B cell (primary cell): ENCODE data around the gene RIMS3. TPM values are rescaled to one million over a fixed set of nuclear protein-coding genes. Genes with fewer than 3 reads are reported as not detected.

Source experiments
- ATAC-seq: fragments of 200-7000 bp; cut with Tn5 transposase; one replicate; pipeline ENCODE4 v1.10.0; 2021; ENCODE audit warnings: low read depth, mild to moderate bottlenecking, moderate number of reproducible peaks, moderate library complexity
- CTCF ChIA-PET: fragments of 350-600 bp; sonication (Branson Sonifier 250); formaldehyde crosslinking; loops from one replicate; lab custom pipeline; 2021; ENCODE audit warnings: antibody characterized with exemption, inconsistent platforms; lab: Charles Lee
- POLR2A ChIA-PET: fragments of 350-600 bp; sonication (Branson Sonifier 250); formaldehyde crosslinking; loops from one replicate; lab custom pipeline; 2021; ENCODE audit warnings: antibody characterized with exemption; lab: Charles Lee
- DNase-seq: peaks from one replicate; pipeline ENCODE4 v3.0.0; 2013
- H2AFZ ChIP-seq: 2 replicates; pipeline ENCODE4 v1.6.1; 2012; ENCODE audit warnings: mild to moderate bottlenecking, low read depth, low read length; ENCODE audit not compliant: insufficient read depth, poor library complexity, severe bottlenecking
- H3K27ac ChIP-seq, 2 donors: 1 replicate in 1 of 2; 2 replicates in 1 of 2; pipeline ENCODE4 v1.5.1; 2012 to 2013; ENCODE audit warnings: low read length in 2 of 2, mild to moderate bottlenecking in 2 of 2, moderate library complexity in 1 of 2
- H3K27me3 ChIP-seq, 4 experiments: fragments of 200-600 bp in 1 of 4; sonication (generic) in 1 of 4; replicated peaks in 1 of 4; 1 replicate in 2 of 4; 2 replicates in 2 of 4; pipeline versions ENCODE4 v1.6.1 to v1.7.0; 2013 to 2016; ENCODE audit warnings: low read length in 3 of 4, mild to moderate bottlenecking in 2 of 4, mixed read lengths in 1 of 4, moderate library complexity in 1 of 4; ENCODE audit not compliant: insufficient read depth in 4 of 4, control insufficient read depth in 3 of 4; ENCODE audit errors: control extremely low read depth in 1 of 4
- H3K36me3 ChIP-seq, 2 experiments: replicated peaks in 1 of 2; 1 replicate in 1 of 2; 2 replicates in 1 of 2; pipeline versions ENCODE4 v1.6.1 to v1.7.1; 2013; ENCODE audit warnings: low read length in 1 of 2; ENCODE audit not compliant: insufficient read depth in 2 of 2, control insufficient read depth in 1 of 2; ENCODE audit errors: control extremely low read depth in 1 of 2, extremely low read depth in 1 of 2
- H3K4me1 ChIP-seq, 2 donors: fragments of 200-600 bp in 1 of 2; sonication (generic) in 1 of 2; 1 replicate in 1 of 2; 2 replicates in 1 of 2; pipeline versions ENCODE4 v1.5.1 to v1.6.1; 2013 to 2017; ENCODE audit warnings: low read length in 2 of 2; ENCODE audit not compliant: control insufficient read depth in 2 of 2, insufficient read depth in 2 of 2
- H3K4me2 ChIP-seq: replicated peaks from 2 replicates; pipeline ENCODE3; 2012; ENCODE audit warnings: mild to moderate bottlenecking, low read depth, low read length; ENCODE audit not compliant: poor library complexity, severe bottlenecking
- H3K4me3 ChIP-seq, 5 experiments: fragments of 200-600 bp in 1 of 5; sonication (generic) in 1 of 5; 1 replicate in 3 of 5; 2 replicates in 2 of 5; pipeline versions ENCODE4 v1.5.1 to v1.7.0; 2011 to 2016; ENCODE audit warnings: low read length in 4 of 5, mild to moderate bottlenecking in 4 of 5, low read depth in 2 of 5, control low read depth in 1 of 5, moderate library complexity in 1 of 5; ENCODE audit not compliant: insufficient read depth in 1 of 5; ENCODE audit errors: control extremely low read depth in 1 of 5, extremely low read depth in 1 of 5
- H3K79me2 ChIP-seq: fragments of 200-600 bp; sonication (generic); one replicate; pipeline ENCODE4 v1.6.0; 2016; ENCODE audit warnings: low read length; ENCODE audit not compliant: control insufficient read depth, insufficient read depth
- H3K9ac ChIP-seq: fragments of 200-600 bp; sonication (generic); 2 replicates; pipeline ENCODE4 v1.6.1; 2017; ENCODE audit warnings: mild to moderate bottlenecking, low read length, moderate library complexity
- H3K9me3 ChIP-seq, 3 donors: one replicate each; pipeline versions ENCODE4 v1.6.1 to v1.7.1; 2013; ENCODE audit warnings: low read length in 2 of 3; ENCODE audit not compliant: control insufficient read depth in 2 of 3, insufficient read depth in 1 of 3; ENCODE audit errors: control extremely low read depth in 1 of 3
- H4K20me1 ChIP-seq: 2 replicates; pipeline ENCODE4 v1.6.0; 2012; ENCODE audit warnings: mild to moderate bottlenecking, low read length; ENCODE audit not compliant: insufficient read depth, control insufficient read depth, poor library complexity, severe bottlenecking
- H3K27ac Mint-ChIP-seq: one replicate; pipeline ENCODE4 v1.8.0; 2021; ENCODE audit warnings: mixed read lengths
- H3K27me3 Mint-ChIP-seq: one replicate; pipeline ENCODE4 v1.8.0; 2021; ENCODE audit warnings: mixed read lengths
- H3K4me1 Mint-ChIP-seq: one replicate; pipeline ENCODE4 v1.8.0; 2021; ENCODE audit warnings: mixed read lengths
- H3K4me3 Mint-ChIP-seq: one replicate; pipeline ENCODE4 v1.8.0; 2021; ENCODE audit warnings: mixed read lengths
- H3K9me3 Mint-ChIP-seq: one replicate; pipeline ENCODE4 v1.8.0; 2022; ENCODE audit warnings: mixed read lengths; ENCODE audit not compliant: insufficient read depth
- CTCF ChIP-seq: fragments of 200-600 bp; IDR thresholded peaks from one replicate; pipeline ENCODE4 v1.8.0; 2022; ENCODE audit warnings: antibody characterized with exemption, mild to moderate bottlenecking
- EZH2 ChIP-seq: IDR thresholded peaks from 2 replicates; pipeline ENCODE4 v1.6.1; 2012; ENCODE audit warnings: borderline replicate concordance, low read depth, mild to moderate bottlenecking, moderate library complexity, low read length; ENCODE audit not compliant: insufficient read depth, poor library complexity, severe bottlenecking
- WGBS: methylation state at CpG from one replicate; pipeline ENCODE4 v1.1.5; 2013; ENCODE audit warnings: missing lambda C conversion rate; ENCODE audit not compliant: insufficient coverage; 5-methylcytosine and 5-hydroxymethylcytosine counted together
- intact Hi-C: fragments of 100-400 bp; cut with micrococcal nuclease; formaldehyde crosslinking; loops from one replicate; pipeline ENCODE4 v1.10.0; 2022
- polyA plus RNA-seq: library from polyadenylated mRNA; depleted of rRNA; stranded (reverse); fragments of >200 nt; gene quantifications from 2 replicates; pipeline ENCODE4 v1.2.3, GENCODE V29; 2012
- total RNA-seq, 2 donors: library from RNA; stranded (reverse); fragments of 120-200 nt in 1 of 2; gene quantifications; 1 replicate in 1 of 2; 2 replicates in 1 of 2; pipeline versions ENCODE4 v1.2.3 to v1.2.4, GENCODE V29; 2013 to 2022

Gene RIMS3
- total and polyA plus RNA-seq, 2 donors (not counting 1 experiment from before 2014, with no cell fraction given) = 1.1 to 5.4 TPM

GRCh38 chr1:40622936-40623629 is 42.4 kb downstream of the RIMS3 start:
- ATAC-seq (no peak), DNase-seq (no peak)
- Histone ChIP-seq H3K4me1 (peaks cover 6 to 11% of the 10 kb centered on the region in 2 donors), H3K27me3 (peaks cover 0 to 17% (median 0%) of the 10 kb centered on the region in 4 experiments), H3K9ac (no peak overlapping the region), H3K4me3 (no peak overlapping the region), H3K9me3 (no peaks in the 10 kb centered on the region), H4K20me1 (no peaks in the 10 kb centered on the region), H2AFZ (no peak overlapping the region), H3K27ac (no peak overlapping the region), H3K36me3 (no peaks in the 10 kb centered on the region), H3K79me2 (no peaks in the 10 kb centered on the region), H3K4me2 (no peak overlapping the region)
- no peaks in the 10 kb centered on the region for H3K9me3 Mint-ChIP-seq
- TF ChIP-seq CTCF (no peak), EZH2 (no peak)
- WGBS = 93% methylated on average over 2 of the region's 4 CpGs
- intact Hi-C loops = no loop called here
- POLR2A ChIA-PET = no interaction called here
- peaks cover 2% of the 10 kb centered on the region for H3K27me3 Mint-ChIP-seq
- peaks cover 10% of the 10 kb centered on the region for H3K4me1 Mint-ChIP-seq
- no peak overlapping the region for H3K4me3 Mint-ChIP-seq
- H3K27ac Mint-ChIP-seq = no peak overlapping the region
- CTCF ChIA-PET = no interaction called here

DNA sequence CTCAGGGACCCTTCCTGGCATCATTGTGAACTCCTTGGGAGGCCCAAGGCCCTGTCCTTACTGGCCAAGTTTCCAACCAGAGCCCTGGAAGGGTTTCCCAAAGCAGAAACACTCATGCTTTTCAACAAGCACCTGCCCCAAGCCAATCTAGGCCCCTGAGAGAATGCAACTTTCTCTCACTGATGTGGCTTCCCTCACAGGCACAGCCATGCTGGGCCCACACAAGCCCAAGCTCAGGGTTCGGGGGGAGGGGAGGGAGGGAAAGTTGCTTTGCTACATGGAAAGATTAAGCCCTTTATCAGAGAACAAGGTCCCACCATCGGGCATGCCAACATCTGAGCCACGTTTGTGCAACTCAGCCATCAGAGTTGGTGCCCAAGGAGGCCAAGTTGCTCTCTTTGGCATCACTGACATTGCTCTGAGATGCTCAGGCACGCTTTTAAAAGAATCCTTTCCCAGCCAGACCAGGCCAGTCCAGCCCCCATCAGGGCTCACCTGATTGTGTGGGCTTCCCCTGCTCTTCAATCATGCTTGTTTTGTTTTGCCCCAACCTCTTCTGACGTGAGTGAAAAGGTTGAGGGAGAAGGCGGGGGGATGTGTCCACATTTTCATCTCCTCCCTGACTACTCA is 43.5 kb downstream of the RIMS3 start:
- no peak overlapping the region for H3K27ac ChIP-seq
- no peaks in the 10 kb centered on the region for H4K20me1 ChIP-seq
- Mint-ChIP-seq H3K27me3 (peaks cover 2% of the 10 kb centered on the region), H3K4me1 (peaks cover 10% of the 10 kb centered on the region), H3K4me3 (no peak overlapping the region), H3K9me3 (no peaks in the 10 kb centered on the region), H3K27ac (no peak overlapping the region)
- intact Hi-C loops = no loop called here
- POLR2A ChIA-PET = no interaction called here
- peaks cover 0 to 17% (median 0%) of the 10 kb centered on the region in 4 experiments for H3K27me3 ChIP-seq
- H3K4me2 ChIP-seq = no peak overlapping the region
- no peaks in the 10 kb centered on the region for H3K36me3 ChIP-seq
- H2AFZ ChIP-seq = no peak overlapping the region
- no peaks in the 10 kb centered on the region for H3K9me3 ChIP-seq
- H3K9ac ChIP-seq = no peak overlapping the region
- WGBS = 86% methylated on average over 4 of the region's 6 CpGs
- H3K79me2 ChIP-seq = no peaks in the 10 kb centered on the region
- ATAC-seq (no peak), DNase-seq (no peak)
- H3K4me3 ChIP-seq = no peak overlapping the region
- CTCF ChIA-PET = no interaction called here
- peaks cover 6 to 11% of the 10 kb centered on the region in 2 donors for H3K4me1 ChIP-seq
- TF ChIP-seq EZH2 = no peak
- TF ChIP-seq CTCF = no peak
